ENCODE measurements around the gene NOL9.

- TF ChIP-seq CTCF (IDR thresholded peaks at IDR 0.05; ENCODE audit: low read depth, low read length), result no peak
- TF ChIP-seq EZH2phosphoT487 (IDR thresholded peaks at IDR 0.05; ENCODE audit: low read depth), result no peak
Measured at GRCh38 chr1:6473974-6474814, 80.1 kb downstream of the NOL9 start.
